Tibial nerve (tissue), 4 donors: ENCODE measurements around the gene ZFYVE28. TPM values are rescaled to one million over a fixed set of nuclear protein-coding genes. Genes with fewer than 3 reads are reported as not detected.

Experiments used
- DNase-seq, 2 donors: peaks; one replicate each; pipeline ENCODE4 v3.0.0-alpha.2; 2019; ENCODE audit warnings: low spot score in 2 of 2
- H3K27ac ChIP-seq, 4 donors: fragments of 200-600 bp; sonication (generic) in 3 of 4; one replicate each; pipeline ENCODE4 v1.5.1; 2017 to 2019; ENCODE audit warnings: mild to moderate bottlenecking in 1 of 4
- H3K27me3 ChIP-seq, 2 donors: fragments of 200-600 bp; sonication (generic) in 1 of 2; one replicate each; pipeline versions ENCODE4 v1.5.1 to v1.6.0; 2017 to 2019
- H3K36me3 ChIP-seq, 3 donors: fragments of 200-600 bp; sonication (generic); one replicate each; pipeline ENCODE4 v1.5.1; 2018 to 2019
- H3K4me1 ChIP-seq, 4 donors: fragments of 200-600 bp; sonication (generic) in 3 of 4; one replicate each; pipeline ENCODE4 v1.5.1; 2017 to 2019
- H3K4me3 ChIP-seq, 4 donors: fragments of 200-600 bp; sonication (generic) in 3 of 4; one replicate each; pipeline ENCODE4 v1.5.1; 2017 to 2019; ENCODE audit warnings: mild to moderate bottlenecking in 1 of 4, moderate library complexity in 1 of 4
- H3K9me3 ChIP-seq, 4 donors: fragments of 200-600 bp; sonication (generic) in 3 of 4; one replicate each; pipeline ENCODE4 v1.5.1; 2017 to 2019
- CTCF ChIP-seq, 5 experiments: fragments of 200-600 bp in 3 of 5; fragments of 450-650 bp in 2 of 5; sonication (generic) in 3 of 5; IDR thresholded peaks; one replicate each; pipeline ENCODE4 v1.5.1; 2016 to 2019; ENCODE audit warnings: antibody characterized with exemption in 5 of 5, mild to moderate bottlenecking in 3 of 5, moderate library complexity in 2 of 5
- EP300 ChIP-seq, 2 donors: sonication (generic); formaldehyde crosslinking; IDR thresholded peaks; one replicate each; pipeline ENCODE4 v1.6.1; 2017; ENCODE audit warnings: antibody characterized with exemption in 2 of 2, mild to moderate bottlenecking in 1 of 2
- POLR2A ChIP-seq, 2 donors: fragments of 450-650 bp; IDR thresholded peaks; one replicate each; pipeline ENCODE4 v1.6.1; 2017; ENCODE audit warnings: antibody characterized with exemption in 2 of 2, mild to moderate bottlenecking in 2 of 2, moderate library complexity in 2 of 2
- WGBS, 2 donors: methylation state at CpG; one replicate each; pipeline ENCODE4 v1.1.5; 2018; 5-methylcytosine and 5-hydroxymethylcytosine counted together
- total RNA-seq, 4 donors: library from RNA; depleted of rRNA; stranded (reverse); fragments of >200 nt; gene quantifications; one replicate each; pipeline ENCODE4 v1.1.0, GENCODE V29; 2016

ZFYVE28 gene
- total RNA-seq, 4 donors from 2014 or later: 16.2 to 44.4 (median 26.5) TPM

GRCh38 chr4:2353222-2354107 lies 65.0 kb downstream of the ZFYVE28 start:
- Histone ChIP-seq H3K4me3 (no peak overlapping the region), H3K4me1 (no peaks in the 10 kb centered on the region), H3K27ac (no peak overlapping the region), H3K36me3 (peaks cover 0 to 19% (median 0%) of the 10 kb centered on the region in 3 donors), H3K27me3 (no peaks in the 10 kb centered on the region), H3K9me3 (no peaks in the 10 kb centered on the region)
- TF ChIP-seq POLR2A (IDR thresholded peaks at IDR 0.05) (no peak), EP300 (IDR thresholded peaks at IDR 0.05) (no peak), CTCF (IDR thresholded peaks at IDR 0.05) (no peak)
- DNase-seq: no peak
- WGBS, 2 donors: 73 to 77% methylated on average over 29 to 30 of the region's 30 CpGs

- Histone ChIP-seq H3K27me3 (no peaks in the 10 kb centered on the region), H3K9me3 (no peaks in the 10 kb centered on the region), H3K4me3 (no peak overlapping the region), H3K27ac (no peak overlapping the region), H3K4me1 (no peaks in the 10 kb centered on the region), H3K36me3 (peaks cover 0 to 19% (median 0%) of the 10 kb centered on the region in 3 donors)
- no peak for TF ChIP-seq CTCF (IDR thresholded peaks at IDR 0.05)
- TF ChIP-seq EP300 (IDR thresholded peaks at IDR 0.05): no peak
- TF ChIP-seq POLR2A (IDR thresholded peaks at IDR 0.05): no peak
- DNase-seq: no peak
- WGBS, 2 donors: 85 to 91% methylated on average over 4 to 5 of the region's 5 CpGs
Observed at GRCh38 chr4:2352729-2353221, 65.7 kb downstream of the ZFYVE28 start.

- TF ChIP-seq CTCF (IDR thresholded peaks at IDR 0.05) (no peak), EP300 (IDR thresholded peaks at IDR 0.05) (no peak), POLR2A (IDR thresholded peaks at IDR 0.05) (no peak)
- Histone ChIP-seq H3K9me3 (no peaks in the 10 kb centered on the region), H3K27me3 (no peaks in the 10 kb centered on the region), H3K4me1 (no peaks in the 10 kb centered on the region), H3K4me3 (no peak overlapping the region), H3K27ac (no peak overlapping the region), H3K36me3 (peaks cover 0 to 19% (median 0%) of the 10 kb centered on the region in 3 donors)
- 86 to 91% methylated on average over 10 of the region's 10 CpGs for WGBS, 2 donors
- no peak for DNase-seq
Observed at GRCh38 chr4:2352171-2352570, 66.3 kb downstream of the ZFYVE28 start.

GRCh38 chr4:2350982-2351381 lies 67.5 kb downstream of the ZFYVE28 start:
- Histone ChIP-seq H3K4me1 (no peaks in the 10 kb centered on the region), H3K9me3 (peaks cover 0 to 8% (median 0%) of the 10 kb centered on the region in 4 donors), H3K4me3 (no peak overlapping the region), H3K27ac (no peak overlapping the region), H3K27me3 (no peaks in the 10 kb centered on the region), H3K36me3 (peaks cover 0 to 19% (median 0%) of the 10 kb centered on the region in 3 donors)
- TF ChIP-seq CTCF (IDR thresholded peaks at IDR 0.05) (no peak), EP300 (IDR thresholded peaks at IDR 0.05) (no peak), POLR2A (IDR thresholded peaks at IDR 0.05) (no peak)
- no peak for DNase-seq
- 83 to 85% methylated on average over 4 of the region's 4 CpGs for WGBS, 2 donors

GRCh38 chr4:2348786-2349185 lies 69.7 kb downstream of the ZFYVE28 start:
- no peaks in the 10 kb centered on the region for H3K27me3 ChIP-seq
- TF ChIP-seq CTCF (IDR thresholded peaks at IDR 0.05) (no peak), EP300 (IDR thresholded peaks at IDR 0.05) (no peak), POLR2A (IDR thresholded peaks at IDR 0.05) (no peak)
- no peak overlapping the region for H3K27ac ChIP-seq
- 59 to 60% methylated on average over 3 of the region's 3 CpGs for WGBS, 2 donors
- DNase-seq: no peak
- peaks cover 0 to 10% (median 0%) of the 10 kb centered on the region in 4 donors for H3K9me3 ChIP-seq
- no peak overlapping the region for H3K4me3 ChIP-seq
- H3K36me3 ChIP-seq: peaks cover 0 to 18% (median 0%) of the 10 kb centered on the region in 3 donors
- H3K4me1 ChIP-seq: no peaks in the 10 kb centered on the region
